Neuronal stem cell (in vitro differentiated cells): ENCODE results near the gene PTRH2.

Experiments
- DNase-seq: peaks from one replicate; pipeline ENCODE4 v3.0.0-alpha.2; 2013; ENCODE audit warnings: low spot score
- H2AFZ ChIP-seq: one replicate; pipeline ENCODE4 v1.6.1; 2013; ENCODE audit warnings: mild to moderate bottlenecking, low read length, inconsistent platforms
- H2AK5ac ChIP-seq: 2 replicates; pipeline ENCODE4 v1.6.1; 2013; ENCODE audit warnings: low read depth, mild to moderate bottlenecking, inconsistent platforms, low read length, moderate library complexity, mixed read lengths
- H2BK120ac ChIP-seq: 2 replicates; pipeline ENCODE4 v1.6.1; 2013; ENCODE audit warnings: low read depth, mild to moderate bottlenecking, inconsistent platforms, low read length, moderate library complexity, mixed read lengths
- H2BK12ac ChIP-seq: one replicate; pipeline ENCODE4 v1.6.1; 2013; ENCODE audit warnings: low read length, inconsistent platforms
- H2BK15ac ChIP-seq: 2 replicates; pipeline ENCODE4 v1.6.1; 2013; ENCODE audit warnings: mild to moderate bottlenecking, low read length, inconsistent platforms, mixed read lengths
- H2BK5ac ChIP-seq: one replicate; pipeline ENCODE4 v1.6.1; 2013; ENCODE audit warnings: inconsistent platforms, mild to moderate bottlenecking, low read length, moderate library complexity
- H3K14ac ChIP-seq: one replicate; pipeline ENCODE4 v1.6.1; 2013; ENCODE audit warnings: low read length, inconsistent platforms
- H3K18ac ChIP-seq: 2 replicates; pipeline ENCODE4 v1.6.1; 2013; ENCODE audit warnings: low read length, inconsistent platforms
- H3K23ac ChIP-seq: 2 replicates; pipeline ENCODE4 v1.6.1; 2013; ENCODE audit warnings: low read depth, mild to moderate bottlenecking, mixed read lengths, low read length, inconsistent platforms; ENCODE audit not compliant: poor library complexity
- H3K27ac ChIP-seq: replicated peaks from 3 replicates; pipeline ENCODE4 v1.5.1; 2013; ENCODE audit warnings: low read length, inconsistent platforms
- H3K27me3 ChIP-seq, 3 experiments: 2 replicates each; pipeline ENCODE4 v1.6.1; 2013; ENCODE audit warnings: low read length in 3 of 3, mild to moderate bottlenecking in 2 of 3, inconsistent platforms in 1 of 3, low read depth in 1 of 3, mixed read lengths in 1 of 3, moderate library complexity in 1 of 3; ENCODE audit not compliant: control insufficient read depth in 3 of 3, insufficient read depth in 3 of 3
- H3K36me3 ChIP-seq, 2 donors: replicated peaks in 1 of 2; 2 replicates each; pipeline ENCODE4 v1.6.1; 2013; ENCODE audit warnings: low read length in 2 of 2; ENCODE audit not compliant: control insufficient read depth in 2 of 2, insufficient read depth in 2 of 2
- H3K4ac ChIP-seq: 2 replicates; pipeline ENCODE4 v1.6.1; 2013; ENCODE audit warnings: inconsistent platforms, mild to moderate bottlenecking, low read length, moderate library complexity
- H3K4me1 ChIP-seq, 2 donors: 1 replicate in 1 of 2; 2 replicates in 1 of 2; pipeline ENCODE4 v1.6.1; 2013; ENCODE audit warnings: low read length in 2 of 2, low read depth in 1 of 2; ENCODE audit not compliant: control insufficient read depth in 2 of 2, insufficient read depth in 1 of 2
- H3K4me2 ChIP-seq: one replicate; pipeline ENCODE4 v1.6.1; 2013; ENCODE audit warnings: mild to moderate bottlenecking, low read length, inconsistent platforms; ENCODE audit not compliant: insufficient read depth, poor library complexity, severe bottlenecking
- H3K4me3 ChIP-seq, 2 donors: 2 replicates each; pipeline ENCODE4 v1.5.1; 2013; ENCODE audit warnings: low read length in 2 of 2, mild to moderate bottlenecking in 2 of 2, inconsistent platforms in 1 of 2, moderate library complexity in 1 of 2
- H3K79me1 ChIP-seq: one replicate; pipeline ENCODE4 v1.6.1; 2013; ENCODE audit warnings: low read depth, mild to moderate bottlenecking, inconsistent platforms, low read length, moderate library complexity
- H3K9ac ChIP-seq: one replicate; pipeline ENCODE4 v1.6.1; 2013; ENCODE audit warnings: mild to moderate bottlenecking, low read depth, low read length, inconsistent platforms; ENCODE audit not compliant: poor library complexity
- H3K9me3 ChIP-seq, 2 donors: replicated peaks in 1 of 2; 2 replicates each; pipeline versions ENCODE3 to v1.6.1; 2013; ENCODE audit warnings: low read length in 2 of 2, mild to moderate bottlenecking in 2 of 2, inconsistent platforms in 1 of 2, low read depth in 1 of 2, mixed read lengths in 1 of 2, moderate library complexity in 1 of 2; ENCODE audit not compliant: control insufficient read depth in 2 of 2, insufficient read depth in 1 of 2
- H4K8ac ChIP-seq: one replicate; pipeline ENCODE4 v1.6.1; 2013; ENCODE audit warnings: low read depth, mild to moderate bottlenecking, inconsistent platforms, low read length, moderate library complexity
- H4K91ac ChIP-seq: one replicate; pipeline ENCODE4 v1.6.1; 2013; ENCODE audit warnings: low read length, low read depth, mild to moderate bottlenecking, inconsistent platforms; ENCODE audit not compliant: poor library complexity

PTRH2 gene

GRCh38 chr17:59649886-59650285, 57.3 kb downstream of the PTRH2 start:
- no peaks in the 10 kb centered on the region for H3K27me3 ChIP-seq
- H2BK12ac ChIP-seq, result no peak overlapping the region
- H3K23ac ChIP-seq, result no peak overlapping the region
- no peak overlapping the region for H2BK15ac ChIP-seq
- no peak overlapping the region for H3K27ac ChIP-seq
- peaks cover 3 to 21% of the 10 kb centered on the region in 2 donors for H3K9me3 ChIP-seq
- DNase-seq, result no peak
- H2AK5ac ChIP-seq, result no peak overlapping the region
- no peak overlapping the region for H3K14ac ChIP-seq
- H3K79me1 ChIP-seq, result no peaks in the 10 kb centered on the region
- no peak overlapping the region for H3K18ac ChIP-seq
- H3K4me3 ChIP-seq, result no peak overlapping the region
- no peak overlapping the region for H3K4me2 ChIP-seq
- H4K8ac ChIP-seq, result no peak overlapping the region
- H3K9ac ChIP-seq, result no peak overlapping the region
- H3K4me1 ChIP-seq, result no peaks in the 10 kb centered on the region
- no peak overlapping the region for H4K91ac ChIP-seq
- no peak overlapping the region for H3K4ac ChIP-seq
- H2BK5ac ChIP-seq, result no peak overlapping the region
- H3K36me3 ChIP-seq, result peaks cover 15 to 97% of the 10 kb centered on the region in 2 donors
- no peak overlapping the region for H2AFZ ChIP-seq
- H2BK120ac ChIP-seq, result no peak overlapping the region
